ENCODE measurements around the gene FAM222A.

DNA sequence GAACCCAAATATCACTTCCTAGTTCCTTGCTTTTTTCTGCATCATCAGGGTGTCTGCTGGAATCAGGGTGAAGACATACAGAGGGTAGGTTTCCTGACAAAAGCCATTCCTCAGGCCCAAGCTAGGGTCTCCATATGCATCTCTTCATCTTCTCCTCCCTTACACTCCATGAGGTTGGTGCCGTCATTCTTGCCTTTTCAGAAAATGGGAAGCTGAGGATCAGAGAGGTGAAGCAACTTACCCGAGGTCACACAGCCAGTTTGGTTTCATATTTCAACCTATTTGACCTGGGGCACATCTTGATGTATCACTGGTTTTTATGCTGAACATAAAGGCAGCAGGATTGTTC lies 7.3 kb upstream of the FAM222A start:
- TF ChIP-seq, protein P1, sequence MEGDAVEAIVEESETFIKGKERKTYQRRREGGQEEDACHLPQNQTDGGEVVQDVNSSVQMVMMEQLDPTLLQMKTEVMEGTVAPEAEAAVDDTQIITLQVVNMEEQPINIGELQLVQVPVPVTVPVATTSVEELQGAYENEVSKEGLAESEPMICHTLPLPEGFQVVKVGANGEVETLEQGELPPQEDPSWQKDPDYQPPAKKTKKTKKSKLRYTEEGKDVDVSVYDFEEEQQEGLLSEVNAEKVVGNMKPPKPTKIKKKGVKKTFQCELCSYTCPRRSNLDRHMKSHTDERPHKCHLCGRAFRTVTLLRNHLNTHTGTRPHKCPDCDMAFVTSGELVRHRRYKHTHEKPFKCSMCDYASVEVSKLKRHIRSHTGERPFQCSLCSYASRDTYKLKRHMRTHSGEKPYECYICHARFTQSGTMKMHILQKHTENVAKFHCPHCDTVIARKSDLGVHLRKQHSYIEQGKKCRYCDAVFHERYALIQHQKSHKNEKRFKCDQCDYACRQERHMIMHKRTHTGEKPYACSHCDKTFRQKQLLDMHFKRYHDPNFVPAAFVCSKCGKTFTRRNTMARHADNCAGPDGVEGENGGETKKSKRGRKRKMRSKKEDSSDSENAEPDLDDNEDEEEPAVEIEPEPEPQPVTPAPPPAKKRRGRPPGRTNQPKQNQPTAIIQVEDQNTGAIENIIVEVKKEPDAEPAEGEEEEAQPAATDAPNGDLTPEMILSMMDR (IDR thresholded peaks at IDR 0.05; ENCODE audit: low read length), result no peak
- no peak for TF ChIP-seq EZH2phosphoT487 (IDR thresholded peaks at IDR 0.05; ENCODE audit: low read length)
- no peak for TF ChIP-seq EZH2 (optimal IDR thresholded peaks at IDR 0.05; ENCODE audit: low read depth, low read length)

Data from MM.1S (cell line).